Measurements from ENCODE around the gene PATE1.
"Not testable (repeated sequence)": the region's sequence is repeated elsewhere in the genome, so short reads cannot be mapped to it uniquely, and the experiment has no call there.

Gene PATE1

GRCh38 chr11:125745979-125746378, at the start of gene PATE1:
TSS of gene PATE1 (plus strand) at chr11:125746279. CDS start at chr11:125746305, 26 bp downstream.
- no peak for DNase-seq

GRCh38 chr11:125701018-125701610, 45.0 kb upstream of the PATE1 start:
- DNase-seq: no peak

GRCh38 chr11:125701858-125702621, 44.0 kb upstream of the PATE1 start:
- no peak for DNase-seq

GRCh38 chr11:125704686-125705085, 41.4 kb upstream of the PATE1 start:
- not testable (repeated sequence) for DNase-seq

- DNase-seq: no peak
Observed at GRCh38 chr11:125720781-125721180, 25.3 kb upstream of the PATE1 start.

- no peak for DNase-seq
Observed at GRCh38 chr11:125724125-125724524, 22.0 kb upstream of the PATE1 start.

- no peak for DNase-seq
Observed at GRCh38 chr11:125728969-125729368, 17.1 kb upstream of the PATE1 start.

- no peak for DNase-seq
Observed at GRCh38 chr11:125740617-125741016, 5.5 kb upstream of the PATE1 start.

- DNase-seq: no peak
Observed at GRCh38 chr11:125743681-125744080, 2.4 kb upstream of the PATE1 start.

- no peak for DNase-seq
Observed at GRCh38 chr11:125750629-125751028, 4.5 kb downstream of the PATE1 start.

GRCh38 chr11:125756050-125756449, 10.0 kb downstream of the PATE1 start:
- DNase-seq: no peak

- DNase-seq: no peak
Observed at GRCh38 chr11:125762445-125762844, 16.4 kb downstream of the PATE1 start.

GRCh38 chr11:125763483-125763882, 17.4 kb downstream of the PATE1 start:
- no peak for DNase-seq

GRCh38 chr11:125766251-125766650, 20.2 kb downstream of the PATE1 start:
- DNase-seq: no peak

GRCh38 chr11:125768336-125769046, 22.4 kb downstream of the PATE1 start:
- no peak for DNase-seq

- no peak for DNase-seq
Observed at GRCh38 chr11:125770583-125770982, 24.5 kb downstream of the PATE1 start.

GRCh38 chr11:125772834-125773505, 26.9 kb downstream of the PATE1 start:
- peak in 1 of 51 donors; percentile 1 for DNase-seq

- DNase-seq: peak in 1 of 51 donors; percentile 2
Observed at GRCh38 chr11:125773516-125773915, 27.4 kb downstream of the PATE1 start.

GRCh38 chr11:125777309-125777708, 31.2 kb downstream of the PATE1 start:
- no peak for DNase-seq

- no peak for DNase-seq
Observed at GRCh38 chr11:125778728-125779127, 32.6 kb downstream of the PATE1 start, which contains the start of gene PATE2. TSS of gene PATE2 (minus strand) at chr11:125778828. CDS start at chr11:125778773, 55 bp downstream.

- no peak for DNase-seq
Observed at GRCh38 chr11:125784678-125785077, 38.6 kb downstream of the PATE1 start.

GRCh38 chr11:125787827-125788226, 41.7 kb downstream of the PATE1 start, which contains the start of gene PATE3:
TSS of gene PATE3 (plus strand) at chr11:125788127. CDS start at chr11:125788152, 25 bp downstream.
- no peak for DNase-seq
